HG03095 (cell line): ENCODE data around the gene KIF1B.
A peak's percentile ranks its signal among the peaks of the same experiment; 100 is the strongest.
"Not testable (repeated sequence)": the region's sequence is repeated elsewhere in the genome, so short reads cannot be mapped to it uniquely, and the experiment has no call there.

ENCODE experiments used
- ATAC-seq: cut with Tn5 transposase; IDR thresholded peaks from one replicate; pipeline ENCODE4 v1.9.1; 2021; ENCODE audit warnings: moderate library complexity; ENCODE audit not compliant: unreplicated experiment

The KIF1B gene

GRCh38 chr1:10380594-10381275 lies 170.4 kb downstream of the KIF1B start:
- no peak for ATAC-seq

DNA sequence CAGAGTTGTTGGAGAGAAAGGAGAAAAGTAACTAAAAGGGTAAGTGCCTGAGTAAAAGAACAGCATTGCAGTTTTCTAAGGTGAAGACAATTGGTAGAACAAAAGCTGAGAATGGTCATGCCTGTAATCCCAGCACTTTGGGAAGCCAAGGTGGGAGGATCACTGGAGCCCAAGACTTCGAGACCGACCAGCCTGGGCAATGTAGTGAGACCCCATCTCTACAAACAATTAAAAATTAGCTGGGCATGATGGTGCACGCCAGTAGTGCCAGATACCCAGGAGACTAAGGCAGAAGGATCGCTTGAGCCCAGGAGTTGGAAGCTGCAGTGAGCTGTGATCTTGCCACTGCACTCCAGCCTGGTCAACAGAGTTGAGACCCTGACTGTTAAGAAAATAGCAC lies 173.3 kb downstream of the KIF1B start:
- no peak for ATAC-seq

GRCh38 chr1:10384219-10384618 lies 173.8 kb downstream of the KIF1B start:
- no peak for ATAC-seq

GRCh38 chr1:10386761-10387676 lies 176.6 kb downstream of the KIF1B start:
- no peak for ATAC-seq

DNA sequence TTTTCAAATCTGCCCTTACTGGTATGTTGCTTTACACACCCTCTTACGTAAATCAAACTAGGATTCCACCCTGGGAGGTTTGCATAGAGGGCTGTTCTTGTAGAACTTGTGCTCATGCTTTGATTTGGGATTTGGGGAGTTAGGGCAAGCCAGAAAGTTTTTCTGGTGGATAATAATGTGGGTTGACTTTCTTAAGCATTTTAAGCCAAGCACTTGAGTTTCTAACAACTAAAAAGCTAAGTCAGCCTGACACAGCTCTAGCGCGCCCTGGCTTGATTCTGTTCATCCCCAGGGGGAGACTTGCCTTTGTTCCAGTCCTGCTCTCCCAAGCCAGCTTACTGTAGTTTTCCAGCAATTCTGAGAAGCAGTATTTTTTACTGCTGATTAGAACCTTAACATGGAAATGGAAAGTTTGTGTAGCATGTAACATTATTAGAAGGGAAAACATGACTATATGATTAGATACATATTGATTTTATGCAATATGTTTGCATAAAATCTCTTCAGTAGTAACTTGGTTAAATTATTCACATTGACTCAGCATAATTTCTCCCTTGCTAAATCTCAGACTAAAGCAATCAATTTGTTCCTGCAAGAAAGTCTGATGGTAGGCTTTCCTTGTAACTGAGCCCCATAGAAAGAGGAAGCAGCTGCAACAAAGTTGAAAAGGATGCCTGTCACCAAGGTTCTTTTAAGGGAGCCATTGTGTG lies 177.5 kb downstream of the KIF1B start:
- ATAC-seq = no peak

- ATAC-seq = no peak
Observed at GRCh38 chr1:10388387-10388715, 178.0 kb downstream of the KIF1B start.

- no peak for ATAC-seq
Observed at GRCh38 chr1:10389271-10389973, 179.1 kb downstream of the KIF1B start.

DNA sequence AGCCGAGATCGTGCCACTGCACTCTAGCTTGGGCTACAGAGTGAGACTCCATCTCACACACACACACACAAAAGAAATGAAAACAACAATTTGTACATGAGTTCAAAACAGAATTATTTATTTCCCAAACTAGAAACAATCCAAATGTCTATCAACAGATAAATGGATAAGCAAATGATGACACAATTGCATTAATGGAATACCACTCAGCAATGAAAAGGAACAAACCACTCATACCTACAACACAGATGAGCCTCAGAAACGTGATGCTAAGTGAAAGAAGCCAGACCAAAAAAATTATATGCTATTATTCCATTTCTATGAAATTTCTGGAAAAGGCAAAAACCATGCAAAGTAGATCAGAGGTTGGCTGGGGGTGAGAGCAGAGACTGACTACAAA lies 186.5 kb downstream of the KIF1B start:
- ATAC-seq = no peak

GRCh38 chr1:10398278-10398733 lies 187.9 kb downstream of the KIF1B start:
- no peak for ATAC-seq

DNA sequence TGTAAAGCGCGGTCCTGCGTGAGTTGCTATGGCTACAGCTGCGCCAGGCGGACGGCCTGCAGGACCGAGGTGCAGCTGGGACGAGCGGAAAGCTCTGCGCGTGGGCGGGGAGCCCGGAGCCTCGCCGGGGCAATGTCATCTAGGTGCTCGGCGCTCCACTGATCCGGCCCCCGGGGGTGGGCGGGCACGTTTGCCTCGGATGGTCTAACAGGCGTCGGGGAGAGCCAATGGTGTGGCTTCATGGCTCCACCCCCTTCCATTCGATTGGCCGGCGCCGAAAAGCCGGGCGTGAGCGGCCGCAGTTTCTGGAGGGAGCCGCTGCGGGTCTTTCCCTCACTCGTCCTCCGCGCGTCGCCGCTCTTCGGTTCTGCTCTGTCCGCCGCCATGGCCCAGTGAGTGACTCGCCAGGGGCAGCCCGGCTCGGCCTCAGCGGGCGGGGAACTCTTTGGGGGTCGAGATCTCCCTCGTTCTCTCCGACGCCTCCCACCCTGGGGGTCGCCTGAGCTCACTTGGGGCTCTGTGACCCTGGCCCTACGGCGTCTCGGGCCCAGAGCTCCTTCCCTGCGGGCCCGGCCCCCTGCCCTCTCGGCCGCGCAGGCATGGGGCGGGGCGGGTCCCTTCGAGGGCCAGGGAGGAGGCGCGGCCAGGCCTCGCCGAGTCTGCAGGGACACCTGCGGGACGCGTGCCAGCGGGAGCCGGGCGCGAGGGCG lies 188.5 kb downstream of the KIF1B start, which contains the start of gene PGD:
TSS of gene PGD (plus strand) at position 331 of the 710 bp plus-strand sequence. CDS start at position 385, 54 bp downstream.
- ATAC-seq = peak; percentile 94

DNA sequence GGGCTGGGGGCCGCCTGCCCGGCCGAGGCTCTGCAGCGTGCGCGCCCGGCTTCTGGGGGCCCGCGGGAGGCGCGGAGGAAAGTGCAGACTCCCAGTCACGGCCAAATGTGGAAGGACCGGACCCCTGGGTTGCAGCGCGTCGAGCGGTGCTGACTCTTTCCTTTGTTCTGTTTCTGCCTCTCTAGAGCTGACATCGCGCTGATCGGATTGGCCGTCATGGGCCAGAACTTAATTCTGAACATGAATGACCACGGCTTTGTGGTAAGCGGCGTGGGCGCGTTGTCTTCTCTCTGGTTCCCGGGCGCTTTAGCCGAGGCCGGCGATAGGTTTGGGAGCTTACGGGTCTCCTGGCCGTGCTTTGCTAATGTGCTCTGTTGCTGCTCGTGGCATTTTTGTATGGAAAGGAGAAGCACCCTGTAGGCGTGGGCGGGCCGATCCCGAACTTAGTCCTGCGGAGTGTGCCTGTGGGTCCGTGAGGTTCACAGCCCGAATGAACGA lies 189.1 kb downstream of the KIF1B start:
- ATAC-seq = no peak

DNA sequence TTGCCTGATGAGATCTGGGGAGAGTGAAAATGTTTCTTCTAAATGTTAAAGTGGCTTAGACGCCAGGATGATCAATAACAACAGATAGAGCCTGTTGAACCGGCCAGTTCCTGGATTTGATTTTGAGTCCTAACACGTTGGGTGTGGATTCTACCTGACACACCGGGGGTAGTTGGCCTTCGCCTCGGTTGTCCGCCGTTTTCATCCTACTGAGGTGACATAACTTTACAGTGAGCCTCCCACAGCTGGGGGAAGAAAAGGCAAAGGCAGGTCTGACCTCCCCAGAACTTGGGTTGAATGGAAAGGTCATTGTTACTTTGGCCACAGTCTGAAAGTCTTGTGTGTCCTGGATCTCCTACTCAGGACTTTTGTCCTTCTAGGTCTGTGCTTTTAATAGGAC lies 189.6 kb downstream of the KIF1B start:
- no peak for ATAC-seq

DNA sequence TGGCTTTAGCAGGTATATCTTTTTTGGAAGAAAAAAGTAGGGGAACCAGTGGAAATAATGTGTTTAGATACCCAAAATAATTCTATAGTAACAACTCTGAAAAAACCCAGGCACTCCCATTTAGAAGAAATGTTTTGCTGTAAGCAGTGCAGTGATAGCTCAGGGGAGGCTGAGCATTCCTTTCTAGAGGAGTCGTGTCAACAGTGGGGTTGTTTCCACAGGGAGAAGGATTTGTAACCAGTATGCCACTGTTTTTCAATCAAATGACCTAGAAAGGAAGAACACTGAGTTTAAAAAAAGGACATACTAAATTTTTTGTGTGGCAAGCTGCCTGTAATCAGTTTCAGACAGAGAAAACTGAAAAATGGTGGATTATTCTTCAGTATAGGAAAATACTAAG lies 190.9 kb downstream of the KIF1B start:
- no peak for ATAC-seq

DNA sequence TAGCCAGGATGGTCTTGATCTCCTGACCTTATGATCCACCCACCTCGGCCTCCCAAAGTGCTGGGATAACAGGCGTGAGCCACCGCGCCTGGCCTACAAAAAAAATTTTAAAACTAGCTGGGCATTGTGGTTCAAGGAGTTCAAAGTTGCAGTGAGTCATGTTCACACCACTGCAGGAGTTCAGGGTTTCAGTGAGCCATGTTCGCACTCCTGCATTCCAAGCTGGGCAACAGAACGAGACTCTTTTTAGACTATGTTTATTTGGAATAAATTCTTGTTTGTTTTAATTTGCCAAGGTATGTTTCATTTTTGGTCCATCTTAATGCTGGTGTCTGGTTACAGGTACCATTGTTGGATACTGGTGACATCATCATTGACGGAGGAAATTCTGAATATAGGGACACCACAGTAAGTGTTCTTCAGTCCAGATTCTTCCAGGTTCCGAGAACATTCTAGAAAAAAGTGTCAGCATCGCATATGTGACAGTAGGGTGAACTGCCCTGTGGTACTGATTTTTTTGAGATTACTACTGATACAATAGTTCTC lies 192.4 kb downstream of the KIF1B start:
- ATAC-seq = no peak

DNA sequence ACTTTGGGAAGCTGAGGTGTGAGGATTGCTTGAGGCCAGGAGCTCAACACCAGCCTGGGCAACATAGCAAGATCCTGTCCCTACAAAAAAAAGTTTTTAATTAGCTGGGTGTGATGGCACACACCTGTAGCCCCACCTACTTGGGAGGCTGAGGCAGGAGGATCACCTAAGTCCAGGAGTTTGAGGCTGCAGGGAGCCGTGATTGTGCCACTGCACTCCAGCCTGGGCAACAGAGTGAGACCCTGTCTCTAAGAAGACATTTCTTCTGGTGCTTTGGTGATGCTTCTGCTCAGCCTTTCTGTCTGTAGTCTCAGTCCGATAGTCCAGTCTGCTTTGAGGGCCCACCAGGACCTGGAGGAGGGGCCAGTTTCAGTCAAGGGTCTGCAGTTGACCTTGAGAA lies 196.8 kb downstream of the KIF1B start:
- no peak for ATAC-seq

- ATAC-seq = no peak
Observed at GRCh38 chr1:10415211-10415930, 205.0 kb downstream of the KIF1B start.

DNA sequence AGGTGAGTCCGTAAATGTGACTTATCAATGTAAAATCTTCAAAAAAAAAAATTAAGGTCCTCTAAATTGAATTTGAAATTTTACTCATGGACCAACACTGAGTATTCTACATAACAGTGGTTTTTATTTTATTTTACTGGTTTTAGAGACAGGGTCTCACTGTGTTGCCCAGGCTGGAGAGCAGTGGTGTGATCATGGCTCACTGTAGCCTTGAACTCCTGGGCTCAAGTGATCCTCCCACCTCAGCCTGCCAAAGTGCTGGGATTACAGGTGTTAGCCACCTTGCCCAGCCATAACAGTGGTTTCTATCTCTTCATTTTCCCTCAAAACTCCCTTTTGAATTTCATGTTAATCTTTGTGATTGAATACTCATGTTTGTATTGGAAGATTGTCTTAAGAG lies 205.6 kb downstream of the KIF1B start:
- ATAC-seq = not testable (repeated sequence)

DNA sequence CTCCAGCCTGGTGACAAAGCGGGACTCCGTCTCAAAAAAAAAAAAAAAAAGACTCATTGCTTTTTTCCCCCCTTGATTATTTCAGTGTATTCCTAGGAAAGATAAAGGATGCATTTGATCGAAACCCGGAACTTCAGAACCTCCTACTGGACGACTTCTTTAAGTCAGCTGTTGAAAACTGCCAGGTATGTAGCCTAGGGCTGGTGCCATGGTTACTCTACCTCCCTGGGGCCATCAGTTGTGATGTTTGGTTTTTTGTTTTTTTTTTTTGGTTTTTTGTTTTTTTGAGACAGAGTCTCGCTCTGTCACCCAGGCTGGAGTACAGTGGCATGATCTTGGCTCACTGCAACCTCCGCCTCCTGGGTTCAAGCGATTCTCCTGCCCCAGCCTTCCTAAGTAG lies 208.4 kb downstream of the KIF1B start:
- ATAC-seq = not testable (repeated sequence)

DNA sequence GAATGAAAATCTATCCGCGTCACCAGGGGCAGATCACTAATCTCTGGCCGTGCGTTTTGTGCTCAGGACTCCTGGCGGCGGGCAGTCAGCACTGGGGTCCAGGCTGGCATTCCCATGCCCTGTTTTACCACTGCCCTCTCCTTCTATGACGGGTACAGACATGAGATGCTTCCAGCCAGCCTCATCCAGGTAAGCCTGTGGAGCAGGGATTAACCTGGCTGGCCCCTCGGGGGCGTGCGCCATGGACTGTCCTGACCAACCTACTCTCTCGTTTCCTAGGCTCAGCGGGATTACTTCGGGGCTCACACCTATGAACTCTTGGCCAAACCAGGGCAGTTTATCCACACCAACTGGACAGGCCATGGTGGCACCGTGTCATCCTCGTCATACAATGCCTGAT lies 209.0 kb downstream of the KIF1B start:
- no peak for ATAC-seq
